RCC 7860 (cell line): ENCODE measurements around the gene DNASE2.
"Not testable (repeated sequence)": the region's sequence is repeated elsewhere in the genome, so short reads cannot be mapped to it uniquely, and the experiment has no call there.

ENCODE experiments used
- DNase-seq: peaks from one replicate; pipeline ENCODE4 v3.0.0-alpha.2; 2015; ENCODE audit warnings: low spot score
- FAIRE-seq: peaks from 2 replicates; lab custom pipeline; 2012; peaks lifted over from hg19 to GRCh38; lab: Jason Lieb, UNC

The DNASE2 gene

GRCh38 chr19:12865746-12866415, 15.4 kb downstream of the DNASE2 start:
- FAIRE-seq: no peak

GRCh38 chr19:12864721-12865715, 16.2 kb downstream of the DNASE2 start:
- no peak for FAIRE-seq
- DNase-seq: no peak

More at GRCh38 chr19:12865746-12866415, 15.4 kb downstream of the DNASE2 start:
- DNase-seq: no peak

- DNase-seq (no peak), FAIRE-seq (no peak)
Measured at GRCh38 chr19:12864143-12864542, 17.1 kb downstream of the DNASE2 start.

- FAIRE-seq (no peak), DNase-seq (no peak)
Measured at GRCh38 chr19:12859546-12859945, 21.7 kb downstream of the DNASE2 start.

- FAIRE-seq: no peak
- no peak for DNase-seq
Measured at GRCh38 chr19:12858041-12858928, 23.0 kb downstream of the DNASE2 start.

- FAIRE-seq (no peak), DNase-seq (no peak)
Measured at GRCh38 chr19:12856653-12857052, 24.6 kb downstream of the DNASE2 start.

- no peak for FAIRE-seq
Measured at GRCh38 chr19:12847159-12848139, 33.8 kb downstream of the DNASE2 start.

GRCh38 chr19:12846613-12847012, 34.6 kb downstream of the DNASE2 start:
- not testable (repeated sequence) for DNase-seq, FAIRE-seq

More at GRCh38 chr19:12847159-12848139, 33.8 kb downstream of the DNASE2 start:
- peak; percentile 73 for DNase-seq

- no peak for DNase-seq
Measured at GRCh38 chr19:12843999-12844732, 37.1 kb downstream of the DNASE2 start.

GRCh38 chr19:12843328-12843727, 37.9 kb downstream of the DNASE2 start:
- DNase-seq (no peak), FAIRE-seq (no peak)

More at GRCh38 chr19:12843999-12844732, 37.1 kb downstream of the DNASE2 start:
- no peak for FAIRE-seq

- FAIRE-seq: no peak
- DNase-seq: no peak
Measured at GRCh38 chr19:12842511-12842910, 38.7 kb downstream of the DNASE2 start.

- DNase-seq (no peak), FAIRE-seq (no peak)
Measured at GRCh38 chr19:12841094-12841493, 40.2 kb downstream of the DNASE2 start.

GRCh38 chr19:12840091-12841079, 40.9 kb downstream of the DNASE2 start:
- DNase-seq (no peak), FAIRE-seq (no peak)

GRCh38 chr19:12838886-12839756, 42.1 kb downstream of the DNASE2 start:
- FAIRE-seq (no peak), DNase-seq (no peak)

- FAIRE-seq (no peak), DNase-seq (no peak)
Measured at GRCh38 chr19:12838182-12838885, 42.9 kb downstream of the DNASE2 start, which contains the start of gene MAST1. Gene MAST1 (plus strand): TSS chr19:12838515. CDS start chr19:12838573, 58 bp downstream.

GRCh38 chr19:12837225-12837624, 44.0 kb downstream of the DNASE2 start:
- FAIRE-seq (no peak), DNase-seq (peak; percentile 63)
